Ovary (tissue), 9 donors: ENCODE measurements around the gene LTBP4. TPM values are rescaled to one million over a fixed set of nuclear protein-coding genes. Genes with fewer than 3 reads are reported as not detected.

Source experiments
- DNase-seq, 5 donors: peaks; one replicate each; pipeline ENCODE4 v3.0.0-alpha.2; 2019 to 2020
- H3K27ac ChIP-seq, 2 donors: fragments of 200-600 bp; one replicate each; pipeline versions ENCODE4 v1.5.1 to v1.8.0; 2019 to 2022
- H3K27me3 ChIP-seq: fragments of 200-600 bp; one replicate; pipeline ENCODE4 v1.8.0; 2022
- H3K36me3 ChIP-seq: fragments of 200-600 bp; sonication (generic); one replicate; pipeline ENCODE4 v1.5.1; 2019
- H3K4me1 ChIP-seq: one replicate; pipeline ENCODE4 v1.8.1; 2013; ENCODE audit warnings: mild to moderate bottlenecking, moderate library complexity; ENCODE audit not compliant: insufficient read depth
- H3K4me3 ChIP-seq: fragments of 200-600 bp; sonication (generic); one replicate; pipeline ENCODE4 v1.5.1; 2017
- H3K9me3 ChIP-seq, 2 donors: fragments of 200-600 bp in 1 of 2; sonication (generic) in 1 of 2; one replicate each; pipeline versions ENCODE4 v1.5.1 to v1.8.1; 2013 to 2019; ENCODE audit warnings: mild to moderate bottlenecking in 1 of 2, moderate library complexity in 1 of 2
- EP300 ChIP-seq: sonication (generic); formaldehyde crosslinking; IDR thresholded peaks from one replicate; pipeline ENCODE4 v1.6.1; 2017; ENCODE audit warnings: antibody characterized with exemption
- POLR2A ChIP-seq: fragments of 450-650 bp; IDR thresholded peaks from one replicate; pipeline ENCODE4 v1.6.1; 2017; ENCODE audit warnings: antibody characterized with exemption, mild to moderate bottlenecking, moderate library complexity
- WGBS, 3 donors: extraction: QIAGEN DNeasy Blood & Tissue Kit in 1 of 3; methylation state at CpG; one replicate each; pipeline versions ENCODE4 v1.1.5 to v1.1.7; 2013 to 2017; 5-methylcytosine and 5-hydroxymethylcytosine counted together
- intact Hi-C, 4 donors: fragments of 100-400 bp; cut with DNase I; formaldehyde crosslinking; loops; one replicate each; pipeline versions ENCODE4 v1.11.0 to v1.15.1; 2022 to 2023
- polyA plus RNA-seq, 2 donors: library from polyadenylated mRNA; stranded (reverse); fragments of 200-250 nt in 1 of 2; fragments of 350-450 nt in 1 of 2; fragmentation: Illumina TruSeq in 1 of 2; extraction: RNeasy Lipid Tissue Mini Kit (QIAGEN cat#74804) in 1 of 2; gene quantifications; one replicate each; pipeline ENCODE4 v1.2.3, GENCODE V29; 2013 to 2014
- total RNA-seq, 7 donors: library from RNA; depleted of rRNA in 2 of 7; stranded (reverse); fragments of >200 nt in 2 of 7; fragmentation: NEBNext Ultra II Directional in 3 of 7; extraction: Animal tissue kit (Norgen Biotek cat#: 25700) in 3 of 7; gene quantifications; one replicate each; pipeline versions ENCODE4 v1.1.0 to v1.2.4, GENCODE V29; 2016 to 2023
- TF ChIP-seq, protein P1 (sequence below), 3 donors: fragments of 450-650 bp in 2 of 3; fragments of 200-600 bp in 1 of 3; IDR thresholded peaks; one replicate each; pipeline versions ENCODE4 v1.5.1 to v1.8.0; 2016 to 2022; ENCODE audit warnings: antibody characterized with exemption in 3 of 3, mild to moderate bottlenecking in 1 of 3
- donor health status: DM: no; HTN: no; CAD: no; lungs with moderate emphysema.
- donor health status: DM: no; HTN: no; CAD: no.
- donor health status: Bipolar disorder and iron deficiency.
- donor health status: DM: yes; HTN: yes; CAD: no.
- donor health status: DM: no; HTN: no; CAD: no.
- donor health status: DM: yes; HTN: yes; CAD: no.

LTBP4 gene
- total and polyA plus RNA-seq, 9 donors = 152 to 840 (median 524) TPM

DNA sequence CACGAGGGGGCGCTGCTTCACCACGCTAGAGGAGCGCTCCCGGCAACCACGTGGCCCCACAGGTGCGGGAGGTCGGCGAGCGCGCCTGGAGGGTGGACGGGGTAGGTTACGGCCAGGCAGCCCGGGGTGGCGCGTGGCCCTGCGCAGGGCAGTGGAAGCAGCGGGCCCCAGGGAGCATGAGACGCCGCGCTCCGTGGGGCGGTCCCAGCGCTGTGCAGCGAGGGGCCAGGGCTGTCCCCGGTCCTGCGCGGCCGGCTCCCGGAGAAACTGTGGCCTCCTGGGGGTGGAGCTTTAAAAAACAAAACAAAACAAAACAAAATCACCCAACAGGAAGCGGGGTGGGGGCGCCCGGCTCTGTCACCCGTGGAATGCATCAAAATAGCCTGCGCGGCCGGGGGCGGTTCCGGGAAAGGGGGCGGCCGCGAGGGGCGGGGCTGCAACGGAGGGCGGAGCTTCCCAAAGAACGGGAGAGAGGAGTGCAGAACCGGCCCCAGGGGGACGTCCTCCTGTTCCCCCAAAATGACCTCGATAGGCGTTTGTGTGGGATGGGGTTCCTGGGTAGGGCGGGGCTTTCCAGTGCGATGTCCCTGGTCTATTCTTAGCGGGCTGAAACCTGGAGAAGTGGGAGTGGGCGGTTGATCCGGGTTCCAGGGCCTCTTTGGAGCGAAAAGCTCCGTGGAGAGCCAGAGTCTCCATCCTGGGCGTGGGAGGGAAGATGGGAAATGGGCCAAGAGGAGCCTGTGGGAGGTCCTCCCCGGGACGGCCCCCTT, 61.9 kb downstream of the LTBP4 start:
- DNase-seq = peak; percentile 93 to 97 (median 96)
- Histone ChIP-seq H3K36me3 (no peaks in the 10 kb centered on the region), H3K4me3 (peak overlapping the region; percentile 66), H3K27me3 (no peaks in the 10 kb centered on the region), H3K4me1 (peaks cover 8% of the 10 kb centered on the region), H3K9me3 (no peaks in the 10 kb centered on the region), H3K27ac (peak overlapping the region; percentile 65 to 82)
- TF ChIP-seq POLR2A (peak; percentile 46), EP300 (peak; percentile 74)
- TF ChIP-seq, protein P1, sequence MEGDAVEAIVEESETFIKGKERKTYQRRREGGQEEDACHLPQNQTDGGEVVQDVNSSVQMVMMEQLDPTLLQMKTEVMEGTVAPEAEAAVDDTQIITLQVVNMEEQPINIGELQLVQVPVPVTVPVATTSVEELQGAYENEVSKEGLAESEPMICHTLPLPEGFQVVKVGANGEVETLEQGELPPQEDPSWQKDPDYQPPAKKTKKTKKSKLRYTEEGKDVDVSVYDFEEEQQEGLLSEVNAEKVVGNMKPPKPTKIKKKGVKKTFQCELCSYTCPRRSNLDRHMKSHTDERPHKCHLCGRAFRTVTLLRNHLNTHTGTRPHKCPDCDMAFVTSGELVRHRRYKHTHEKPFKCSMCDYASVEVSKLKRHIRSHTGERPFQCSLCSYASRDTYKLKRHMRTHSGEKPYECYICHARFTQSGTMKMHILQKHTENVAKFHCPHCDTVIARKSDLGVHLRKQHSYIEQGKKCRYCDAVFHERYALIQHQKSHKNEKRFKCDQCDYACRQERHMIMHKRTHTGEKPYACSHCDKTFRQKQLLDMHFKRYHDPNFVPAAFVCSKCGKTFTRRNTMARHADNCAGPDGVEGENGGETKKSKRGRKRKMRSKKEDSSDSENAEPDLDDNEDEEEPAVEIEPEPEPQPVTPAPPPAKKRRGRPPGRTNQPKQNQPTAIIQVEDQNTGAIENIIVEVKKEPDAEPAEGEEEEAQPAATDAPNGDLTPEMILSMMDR (IDR thresholded peaks at IDR 0.05) = peak; percentile 97 to 100 (median 100)
- intact Hi-C loops = loop anchor here (2.0 to 10.0 kb wide), 8 partner anchors 54 to 604 kb away; partner anchors contain the start of genes COQ8B (in 1 of the 4) and ITPKC (in 1 of the 4)
- WGBS, 3 donors = 0 to 1% (median 1%) methylated on average over 57 to 60 of the region's 60 CpGs

DNA sequence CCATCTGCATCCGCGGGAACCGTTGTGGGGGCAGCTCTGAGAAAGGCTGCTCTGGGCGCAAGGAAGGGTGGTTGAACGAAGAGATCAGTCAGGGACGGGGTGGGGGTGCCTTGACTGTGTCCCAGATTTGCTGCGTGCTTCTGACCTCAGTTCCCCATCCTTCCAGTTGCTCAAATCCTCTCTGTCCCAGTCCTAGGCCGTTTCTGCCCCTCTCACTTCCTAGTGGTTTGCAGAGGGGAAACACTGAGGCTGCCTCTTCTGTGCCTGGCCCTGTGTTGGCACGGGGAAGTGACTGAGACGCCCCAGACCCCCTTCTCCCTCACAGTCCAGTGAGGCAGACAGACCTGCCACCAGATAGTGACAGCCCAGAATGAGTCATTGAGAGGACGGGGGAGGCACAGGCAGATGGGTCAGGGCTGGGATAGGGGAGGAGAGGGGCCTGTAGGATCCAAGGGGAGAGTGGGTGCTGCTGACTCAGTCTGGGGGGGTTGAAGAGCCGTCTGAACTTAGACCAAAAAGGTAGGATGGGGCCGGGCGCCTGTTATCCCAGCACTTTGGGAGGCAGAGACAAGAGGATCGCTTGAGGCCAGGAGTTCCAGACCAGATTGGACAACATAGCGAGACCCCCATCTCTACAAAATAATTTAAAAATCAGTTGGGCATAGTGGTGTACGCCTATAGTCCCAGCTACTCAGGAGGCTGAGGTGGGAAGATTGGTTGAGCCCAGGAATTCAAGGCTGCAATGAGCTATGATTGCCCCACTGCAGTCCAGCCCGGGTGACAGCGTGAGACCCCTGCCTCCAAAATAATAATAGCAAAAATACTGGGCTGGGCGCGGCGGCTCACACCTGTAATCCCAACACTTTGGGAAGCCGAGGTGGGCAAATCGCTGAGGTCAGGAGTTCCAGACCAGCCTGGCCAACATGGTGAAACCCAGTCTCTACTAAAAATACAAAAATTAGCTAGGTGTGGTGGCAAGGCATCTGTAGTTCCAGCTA, 62.8 kb downstream of the LTBP4 start:
- peak in 3 of 5 donors; percentile 47 to 70 (median 65) for DNase-seq
- intact Hi-C loops = loop anchor here (2.0 to 10.0 kb wide), 8 partner anchors 53 to 603 kb away; partner anchors contain the start of genes COQ8B (in 1 of the 4) and ITPKC (in 1 of the 4)
- H3K36me3 ChIP-seq = no peaks in the 10 kb centered on the region
- no peaks in the 10 kb centered on the region for H3K27me3 ChIP-seq
- H3K27ac ChIP-seq = peak overlapping the region; percentile 65 to 82
- H3K9me3 ChIP-seq = no peaks in the 10 kb centered on the region
- TF ChIP-seq EP300 (no peak), POLR2A (no peak)
- TF ChIP-seq, protein P1 (IDR thresholded peaks at IDR 0.05) = no peak
- H3K4me3 ChIP-seq = peak overlapping the region; percentile 66
- 36 to 39% (median 37%) methylated on average over 24 of the region's 24 CpGs for WGBS, 3 donors
- H3K4me1 ChIP-seq = peaks cover 8% of the 10 kb centered on the region

DNA sequence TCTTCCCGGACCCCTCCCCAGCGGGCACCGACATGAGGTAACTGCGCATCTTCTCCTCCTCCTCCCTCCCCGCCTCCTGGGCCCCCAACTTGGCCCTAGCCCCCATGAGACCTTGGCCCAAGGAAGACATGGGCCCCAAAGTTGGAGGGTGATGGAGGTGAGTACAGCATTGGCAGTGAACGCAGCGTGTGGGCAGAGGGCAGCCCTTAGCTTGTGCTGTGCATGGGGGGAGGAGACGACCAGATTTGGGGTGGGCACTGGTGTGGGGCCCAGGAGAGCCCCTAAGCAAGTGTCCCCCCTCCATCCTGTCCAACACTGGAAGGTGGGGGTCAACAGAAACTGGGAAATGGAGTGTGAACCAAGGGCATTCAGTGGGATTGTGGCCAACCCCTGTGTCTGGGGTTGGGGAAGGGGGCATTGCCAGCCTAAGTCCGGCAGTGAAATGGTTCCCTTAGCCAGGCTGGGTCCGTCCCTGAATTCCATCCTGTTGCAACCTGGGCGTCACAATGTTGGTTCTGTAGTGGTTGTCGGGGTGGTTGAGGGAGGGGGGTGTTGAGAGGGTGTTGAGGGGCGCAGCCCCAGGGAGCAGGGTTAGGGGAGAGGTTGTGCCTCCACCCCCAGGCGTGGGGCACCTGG, 65.8 kb downstream of the LTBP4 start:
- Histone ChIP-seq H3K27ac (no peak overlapping the region), H3K4me1 (peaks cover 8% of the 10 kb centered on the region), H3K4me3 (no peak overlapping the region), H3K9me3 (no peaks in the 10 kb centered on the region), H3K36me3 (no peaks in the 10 kb centered on the region), H3K27me3 (no peaks in the 10 kb centered on the region)
- intact Hi-C loops = loop anchor here in 1 of 4 donors (10.0 kb wide), 1 partner anchor 368 kb away; no protein-coding TSS in a partner anchor
- WGBS, 3 donors = 76 to 79% (median 77%) methylated on average over 14 of the region's 14 CpGs
- TF ChIP-seq, protein P1 (IDR thresholded peaks at IDR 0.05) = no peak
- TF ChIP-seq EP300 (no peak), POLR2A (no peak)
- DNase-seq = no peak

DNA sequence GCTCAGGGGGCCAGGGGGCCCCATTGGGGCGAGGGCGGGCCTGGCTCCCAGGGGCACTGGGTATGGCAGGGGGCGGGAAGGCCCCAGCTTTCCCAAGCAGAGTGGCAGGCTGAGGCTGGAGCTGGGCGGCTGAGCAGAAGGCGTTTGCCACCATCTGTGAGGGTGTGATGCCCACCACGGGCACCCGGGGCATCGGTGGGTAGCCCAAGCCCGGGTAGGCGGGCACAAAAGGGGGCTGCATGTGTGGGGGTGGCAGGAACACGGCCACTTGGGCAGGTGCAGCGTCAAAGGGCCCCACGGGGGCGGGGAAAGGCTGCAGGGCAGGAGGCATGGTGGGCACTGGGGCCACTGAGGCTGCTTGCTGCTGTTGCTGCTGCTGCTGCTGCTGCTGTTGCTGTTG, 66.4 kb downstream of the LTBP4 start:
- H3K27ac ChIP-seq = no peak overlapping the region
- H3K4me1 ChIP-seq = peaks cover 8% of the 10 kb centered on the region
- no peak overlapping the region for H3K4me3 ChIP-seq
- TF ChIP-seq EP300 (no peak), POLR2A (no peak)
- TF ChIP-seq, protein P1 (IDR thresholded peaks at IDR 0.05) = no peak
- intact Hi-C loops = loop anchor here in 1 of 4 donors (10.0 kb wide), 1 partner anchor 367 kb away; no protein-coding TSS in a partner anchor
- DNase-seq = no peak
- no peaks in the 10 kb centered on the region for H3K9me3 ChIP-seq
- 83 to 93% (median 90%) methylated on average over 14 of the region's 14 CpGs for WGBS, 3 donors
- H3K27me3 ChIP-seq = no peaks in the 10 kb centered on the region
- no peaks in the 10 kb centered on the region for H3K36me3 ChIP-seq
